ENCODE data around the gene CD1E.

- TF ChIP-seq CTCF (IDR thresholded peaks at IDR 0.05) (no peak), POLR2A (IDR thresholded peaks at IDR 0.05) (no peak)
Observed at GRCh38 chr1:158333405-158334155, 20.1 kb upstream of the CD1E start.

Measured in body of pancreas (tissue), 4 donors.